H1 (cell line): ENCODE measurements around the gene TNS3.

Experiments used
- CEBPB ChIP-seq: IDR thresholded peaks from 2 replicates; pipeline ENCODE4 v1.6.1; 2012; ENCODE audit warnings: low read depth, low read length
- CREB1 ChIP-seq: IDR thresholded peaks from 2 replicates; pipeline ENCODE4 v1.6.1; 2012; ENCODE audit warnings: inconsistent platforms
- POLR2AphosphoS5 ChIP-seq: IDR thresholded peaks from 2 replicates; pipeline ENCODE4 v1.6.1; 2011; ENCODE audit warnings: low read depth, low read length
- TF ChIP-seq, protein P1 (sequence below): IDR thresholded peaks from 2 replicates; pipeline ENCODE4 v1.6.1; 2011; ENCODE audit warnings: low read length, improper control_type of control experiment
- TF ChIP-seq, protein P2 (sequence below), 3 experiments: IDR thresholded peaks; 1 replicate in 2 of 3; 2 replicates in 1 of 3; pipeline versions ENCODE4 v1.5.1 to v1.6.1; 2011; ENCODE audit warnings: low read length in 3 of 3, mild to moderate bottlenecking in 3 of 3, inconsistent platforms in 2 of 3, low read depth in 1 of 3, moderate library complexity in 1 of 3; ENCODE audit not compliant: insufficient read depth in 1 of 3; ENCODE audit errors: control extremely low read depth in 1 of 3

DNA sequence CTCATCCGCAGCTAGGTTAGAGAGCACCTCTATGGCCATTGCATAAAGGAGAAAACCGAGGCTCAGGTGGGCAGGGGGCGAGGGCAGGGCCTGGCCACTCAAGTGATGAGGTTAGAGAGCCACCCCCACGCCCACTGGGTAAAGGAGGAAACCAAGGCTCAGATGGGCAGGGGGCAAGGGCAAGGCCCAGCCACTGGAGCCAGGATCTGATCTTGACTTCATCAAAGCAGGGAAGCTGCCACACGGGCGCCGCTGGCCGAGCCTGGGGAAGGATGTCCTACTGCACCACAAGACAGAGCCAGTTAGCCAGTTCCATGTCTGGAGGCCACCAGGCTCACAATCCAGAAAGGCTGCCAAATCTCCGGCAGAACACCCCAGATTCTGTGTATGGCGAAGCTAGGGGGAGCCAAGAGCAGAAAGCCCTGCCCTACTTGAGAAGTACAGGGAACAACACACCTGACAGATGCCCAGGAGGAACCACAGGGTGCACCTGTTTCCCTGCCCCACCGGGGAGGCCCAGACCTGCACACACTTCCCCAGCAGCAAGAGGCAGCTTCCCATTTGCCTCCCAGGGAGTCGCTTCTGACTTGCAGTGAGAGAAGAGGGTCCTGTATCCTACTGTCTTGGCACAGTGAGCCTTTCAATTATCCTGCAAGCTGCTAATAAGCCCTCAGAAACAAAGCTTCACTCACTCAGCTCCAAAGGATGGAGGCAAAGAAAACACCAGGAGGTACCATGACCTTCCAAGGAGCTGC lies 101.9 kb downstream of the TNS3 start:
- TF ChIP-seq POLR2AphosphoS5: no peak
- TF ChIP-seq, protein P1, sequence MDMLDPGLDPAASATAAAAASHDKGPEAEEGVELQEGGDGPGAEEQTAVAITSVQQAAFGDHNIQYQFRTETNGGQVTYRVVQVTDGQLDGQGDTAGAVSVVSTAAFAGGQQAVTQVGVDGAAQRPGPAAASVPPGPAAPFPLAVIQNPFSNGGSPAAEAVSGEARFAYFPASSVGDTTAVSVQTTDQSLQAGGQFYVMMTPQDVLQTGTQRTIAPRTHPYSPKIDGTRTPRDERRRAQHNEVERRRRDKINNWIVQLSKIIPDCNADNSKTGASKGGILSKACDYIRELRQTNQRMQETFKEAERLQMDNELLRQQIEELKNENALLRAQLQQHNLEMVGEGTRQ: no peak
- TF ChIP-seq, protein P2, sequence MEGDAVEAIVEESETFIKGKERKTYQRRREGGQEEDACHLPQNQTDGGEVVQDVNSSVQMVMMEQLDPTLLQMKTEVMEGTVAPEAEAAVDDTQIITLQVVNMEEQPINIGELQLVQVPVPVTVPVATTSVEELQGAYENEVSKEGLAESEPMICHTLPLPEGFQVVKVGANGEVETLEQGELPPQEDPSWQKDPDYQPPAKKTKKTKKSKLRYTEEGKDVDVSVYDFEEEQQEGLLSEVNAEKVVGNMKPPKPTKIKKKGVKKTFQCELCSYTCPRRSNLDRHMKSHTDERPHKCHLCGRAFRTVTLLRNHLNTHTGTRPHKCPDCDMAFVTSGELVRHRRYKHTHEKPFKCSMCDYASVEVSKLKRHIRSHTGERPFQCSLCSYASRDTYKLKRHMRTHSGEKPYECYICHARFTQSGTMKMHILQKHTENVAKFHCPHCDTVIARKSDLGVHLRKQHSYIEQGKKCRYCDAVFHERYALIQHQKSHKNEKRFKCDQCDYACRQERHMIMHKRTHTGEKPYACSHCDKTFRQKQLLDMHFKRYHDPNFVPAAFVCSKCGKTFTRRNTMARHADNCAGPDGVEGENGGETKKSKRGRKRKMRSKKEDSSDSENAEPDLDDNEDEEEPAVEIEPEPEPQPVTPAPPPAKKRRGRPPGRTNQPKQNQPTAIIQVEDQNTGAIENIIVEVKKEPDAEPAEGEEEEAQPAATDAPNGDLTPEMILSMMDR (IDR thresholded peaks at IDR 0.05; ENCODE audit: control extremely low read depth in 1 of 3, insufficient read depth in 1 of 3, low read depth in 1 of 3, low read length in 3 of 3): no peak
- TF ChIP-seq CEBPB: no peak
- no peak for TF ChIP-seq CREB1
